ENCODE results near the gene OR1C1.
"Not testable (repeated sequence)": the region's sequence is repeated elsewhere in the genome, so short reads cannot be mapped to it uniquely, and the experiment has no call there.

OR1C1 gene, protein sequence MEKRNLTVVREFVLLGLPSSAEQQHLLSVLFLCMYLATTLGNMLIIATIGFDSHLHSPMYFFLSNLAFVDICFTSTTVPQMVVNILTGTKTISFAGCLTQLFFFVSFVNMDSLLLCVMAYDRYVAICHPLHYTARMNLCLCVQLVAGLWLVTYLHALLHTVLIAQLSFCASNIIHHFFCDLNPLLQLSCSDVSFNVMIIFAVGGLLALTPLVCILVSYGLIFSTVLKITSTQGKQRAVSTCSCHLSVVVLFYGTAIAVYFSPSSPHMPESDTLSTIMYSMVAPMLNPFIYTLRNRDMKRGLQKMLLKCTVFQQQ

DNA sequence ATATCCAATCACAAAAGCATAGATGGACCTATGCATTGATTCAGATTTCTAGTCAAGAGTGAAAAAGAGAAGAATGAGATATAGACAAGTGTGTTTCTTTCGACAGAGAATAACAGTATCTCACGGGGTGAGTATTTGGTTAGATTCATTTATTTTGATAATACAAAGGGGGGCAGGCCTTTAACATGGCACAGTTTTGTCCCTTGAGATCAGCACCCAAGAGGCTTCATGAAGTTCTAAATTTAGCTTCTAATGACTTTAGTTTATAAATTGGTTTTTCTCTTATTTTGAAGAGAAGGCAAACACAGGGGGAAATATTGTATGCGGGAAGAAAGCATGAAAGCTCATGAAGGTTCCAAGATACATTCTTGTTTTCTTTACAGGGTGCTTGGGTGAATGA is at the start of gene OR1C1:
TSS of gene OR1C1 (minus strand) at position 101 of the 400 bp plus-strand sequence. CDS start 2,150 bp downstream, outside the sequence.
- no peak for DNase-seq

DNA sequence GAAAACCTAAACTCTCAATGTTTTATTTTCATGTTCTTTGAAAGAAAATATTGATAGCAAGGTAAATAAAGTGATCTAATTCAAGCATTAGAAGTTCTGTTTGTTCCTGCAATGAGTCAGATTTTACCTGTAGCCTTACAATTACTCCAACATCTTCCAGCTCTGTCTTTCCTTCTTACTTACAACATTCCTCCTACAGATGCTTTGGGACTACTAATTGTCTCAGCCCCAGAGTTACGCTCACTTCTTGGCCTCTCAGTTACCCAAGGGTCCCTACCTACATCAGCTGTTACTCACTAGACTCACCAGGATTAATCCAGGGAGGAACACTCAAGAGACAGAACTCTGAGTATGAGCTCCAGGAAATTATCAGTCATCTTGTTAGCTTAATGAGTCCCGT is 37.2 kb upstream of the OR1C1 start:
- DNase-seq, result no peak

DNA sequence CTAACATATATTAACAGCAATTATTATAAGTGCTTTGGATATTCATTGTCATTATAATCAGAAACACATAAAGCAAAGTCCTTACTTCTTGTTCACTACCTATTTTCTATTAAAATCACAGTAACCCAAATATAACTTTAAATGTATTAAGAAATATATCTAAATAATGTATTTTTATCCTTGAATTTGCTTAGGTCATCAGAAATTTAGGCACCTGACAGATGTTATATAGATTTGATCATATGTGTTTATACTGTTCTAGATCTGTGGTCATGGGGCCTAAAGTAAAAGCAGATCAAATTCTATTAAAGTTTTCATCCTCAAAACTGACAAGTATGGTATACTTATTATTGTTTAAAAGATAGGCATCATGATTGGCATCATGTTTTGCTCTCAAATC is 9.2 kb upstream of the OR1C1 start:
- no peak for DNase-seq

DNA sequence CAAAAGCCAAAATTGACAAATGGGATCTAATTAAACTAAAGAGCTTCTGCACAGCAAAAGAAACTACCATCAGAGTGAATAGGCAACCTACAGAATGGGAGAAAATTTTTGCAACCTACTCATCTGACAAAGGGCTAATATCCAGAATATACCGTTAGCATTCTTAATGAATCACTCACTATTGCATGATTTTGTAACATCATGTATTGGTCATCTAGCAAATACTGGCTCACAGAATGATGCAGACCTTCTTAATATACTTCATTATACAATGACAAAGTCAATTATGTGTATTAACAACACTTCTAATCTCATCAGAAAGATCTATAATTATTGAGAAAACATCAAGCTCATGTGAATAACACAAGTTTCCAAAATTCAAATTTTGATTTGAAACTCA is 6.0 kb downstream of the OR1C1 start:
- not testable (repeated sequence) for DNase-seq

DNA sequence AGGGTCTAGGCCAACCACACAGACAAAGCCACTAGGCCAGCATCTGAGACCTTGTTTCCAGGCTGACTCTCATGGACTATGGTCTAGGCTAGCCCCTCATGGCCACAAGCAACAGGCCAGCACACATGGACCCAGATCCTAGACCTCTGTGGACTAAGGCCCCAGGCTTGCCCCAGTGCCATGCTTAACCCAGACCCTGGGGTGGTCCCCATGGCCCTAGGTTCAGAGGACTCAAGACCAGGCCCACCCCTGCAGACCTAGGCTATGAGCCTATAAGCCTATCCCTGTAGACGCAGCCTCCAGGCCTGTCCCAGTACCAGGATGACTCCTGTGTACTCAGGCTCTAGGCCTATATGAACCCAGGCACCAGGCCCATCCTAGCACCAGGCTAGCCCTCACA is 10.5 kb downstream of the OR1C1 start:
- DNase-seq, result no peak

DNA sequence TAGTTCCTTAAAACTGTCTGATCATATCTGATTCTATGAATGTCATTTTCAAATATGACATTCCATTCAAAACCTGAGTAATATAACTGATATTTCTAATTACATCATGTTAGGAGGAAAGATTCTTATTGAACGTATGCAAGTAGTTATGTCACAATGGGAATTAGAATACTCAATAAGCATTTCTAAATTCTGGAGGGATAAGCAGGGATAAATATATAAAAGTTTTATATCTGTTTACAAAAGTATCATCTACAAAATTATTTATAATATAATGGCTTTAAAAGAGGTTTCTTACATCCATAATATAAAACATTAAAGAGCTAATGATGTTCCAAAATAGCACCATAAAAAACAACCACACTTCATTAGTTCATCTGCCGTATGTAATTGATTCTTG is 12.3 kb downstream of the OR1C1 start, which contains the start of gene OR14A2:
TSS of gene OR14A2 (minus strand) at position 101 of the 400 bp plus-strand sequence.
- no peak for DNase-seq

DNA sequence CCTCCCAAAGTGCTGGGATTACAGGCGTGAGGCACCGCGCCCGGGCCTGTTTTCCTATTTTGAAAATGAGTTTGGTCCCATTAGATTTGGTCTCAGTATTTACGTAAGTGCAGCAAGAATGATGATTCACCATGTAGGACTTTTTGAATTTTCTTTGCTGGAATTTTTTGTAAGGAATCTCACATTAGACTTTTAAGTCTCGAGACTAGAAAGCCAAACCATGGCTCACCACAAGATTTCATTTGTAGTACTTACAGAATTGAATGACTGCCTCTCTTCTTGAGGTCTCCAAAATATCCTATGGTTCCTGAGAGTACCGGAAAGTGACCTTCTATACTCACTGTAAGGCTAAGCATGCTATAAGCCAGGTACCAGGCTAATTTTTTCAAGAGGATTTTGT is 12.7 kb downstream of the OR1C1 start:
- no peak for DNase-seq

DNA sequence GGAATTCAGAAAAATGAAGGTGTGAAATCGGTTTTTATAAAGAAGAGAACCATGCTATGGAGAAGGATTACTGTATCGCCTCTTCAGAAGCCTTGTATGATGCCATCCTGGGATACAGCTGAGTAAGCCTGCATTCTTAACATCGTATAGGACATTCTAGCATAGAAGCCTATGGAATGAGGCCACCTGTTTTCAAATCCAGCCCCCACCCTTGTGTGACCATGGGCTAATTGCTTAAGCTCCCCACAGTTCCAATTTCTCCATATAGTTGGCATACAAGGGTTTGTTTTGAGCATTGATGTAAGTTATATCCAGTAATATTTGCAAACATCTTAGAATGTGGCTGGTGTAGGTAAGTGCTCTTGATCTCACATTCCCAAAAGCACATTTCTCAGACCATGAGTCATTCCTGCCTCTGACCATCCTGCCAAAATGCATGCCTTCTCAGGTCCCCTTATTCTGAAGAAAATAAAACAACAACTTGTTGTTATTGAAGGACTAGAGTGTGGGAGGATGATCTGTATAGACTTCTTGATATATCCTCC is 13.9 kb downstream of the OR1C1 start:
- no peak for DNase-seq

DNA sequence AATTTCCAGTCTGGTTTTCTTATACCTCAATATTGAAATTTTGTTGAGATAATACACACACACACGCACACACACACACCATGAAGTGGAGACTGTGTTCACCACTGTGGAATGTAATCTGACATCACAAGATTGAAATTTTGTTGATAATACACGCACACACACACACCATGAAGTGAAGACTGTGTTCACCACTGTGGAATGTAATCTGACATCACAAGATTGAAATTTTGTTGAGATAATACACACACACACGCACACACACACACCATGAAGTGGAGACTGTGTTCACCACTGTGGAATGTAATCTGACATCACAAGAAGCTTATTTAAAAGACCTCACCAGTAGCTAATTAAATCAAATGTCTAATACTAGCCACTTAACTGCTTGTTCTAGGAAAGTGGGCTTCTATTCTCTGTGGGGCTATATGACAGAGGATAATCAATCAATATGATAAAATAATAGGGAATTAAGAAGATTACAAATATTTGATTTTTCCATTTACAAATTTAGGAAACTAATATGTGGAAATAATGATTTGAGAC is 18.1 kb downstream of the OR1C1 start:
- DNase-seq, result not testable (repeated sequence)

DNA sequence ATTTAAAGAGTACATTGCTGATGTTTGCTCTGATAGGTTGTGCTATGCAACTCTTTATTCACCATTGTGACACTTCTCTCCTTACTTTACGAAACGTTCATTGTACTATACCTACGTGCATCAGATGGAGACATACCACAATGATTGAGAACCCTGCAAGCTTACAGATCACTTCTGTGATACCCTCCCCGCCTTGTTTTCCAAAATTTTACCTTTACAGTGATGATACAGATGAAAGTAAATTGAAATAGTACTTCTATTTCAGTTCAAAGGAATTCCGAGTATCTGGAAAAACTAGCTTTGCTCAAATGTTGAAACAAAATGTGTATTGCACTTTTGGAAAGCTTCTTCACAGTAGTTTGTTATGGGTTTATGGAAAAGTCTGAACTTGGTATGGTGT is 18.6 kb downstream of the OR1C1 start:
- DNase-seq, result no peak

DNA sequence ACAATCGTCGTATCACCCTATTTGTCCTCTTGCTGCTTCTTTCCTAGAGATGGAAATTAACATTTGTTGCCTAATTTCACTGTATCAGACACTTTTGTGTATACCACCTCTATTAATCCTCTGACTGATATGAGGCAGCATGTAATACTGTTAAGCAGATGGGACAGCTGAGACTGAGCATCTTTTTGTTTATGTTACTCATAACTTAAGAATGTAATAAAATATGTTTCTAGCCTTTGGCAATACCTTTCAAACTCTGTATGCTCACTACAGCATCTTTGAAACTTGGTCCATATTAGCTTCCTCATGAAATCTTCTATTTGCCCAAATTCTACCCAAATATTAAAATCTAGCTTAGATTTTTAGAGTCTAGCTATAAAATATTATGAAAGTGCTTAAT is 19.6 kb downstream of the OR1C1 start:
- DNase-seq, result no peak

DNA sequence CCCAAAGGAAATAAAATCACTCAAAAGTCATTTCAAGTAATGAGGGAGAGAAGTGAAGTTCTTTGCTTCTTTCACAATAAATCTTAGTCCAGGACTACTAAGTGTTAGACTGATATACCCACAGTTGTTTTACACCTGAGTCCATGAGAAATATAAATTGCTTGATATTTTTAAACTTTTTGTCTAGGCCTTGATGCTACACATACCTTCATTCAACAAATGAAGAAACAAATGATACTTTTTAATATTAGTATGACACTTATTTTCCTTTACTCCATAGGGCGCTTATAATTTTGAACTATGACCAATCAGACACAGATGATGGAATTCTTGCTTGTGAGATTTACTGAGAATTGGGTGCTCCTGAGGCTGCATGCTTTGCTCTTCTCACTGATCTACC is 22.0 kb downstream of the OR1C1 start, which contains the start of gene OR14K1:
TSS of gene OR14K1 (plus strand) at position 301 of the 400 bp plus-strand sequence. CDS start at position 301, 0 bp downstream.
- no peak for DNase-seq

DNA sequence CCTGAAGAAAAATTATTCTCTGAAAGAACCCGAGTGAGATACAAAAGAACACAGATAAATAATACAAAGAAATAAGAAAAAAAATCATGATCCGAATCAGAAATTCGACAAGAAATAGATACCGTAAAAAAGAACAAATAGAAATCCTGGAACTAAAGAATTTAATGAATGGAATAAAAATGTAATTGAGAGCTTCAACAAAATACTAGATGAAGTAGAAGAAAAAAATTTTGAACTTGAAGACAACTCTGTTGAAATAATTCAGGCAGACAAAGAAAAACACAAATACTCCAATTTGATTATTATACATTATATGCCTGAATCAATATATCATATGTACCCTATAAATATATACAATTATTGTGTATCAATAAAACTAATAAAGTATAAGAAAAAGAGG is 39.1 kb downstream of the OR1C1 start:
- DNase-seq, result no peak

DNA sequence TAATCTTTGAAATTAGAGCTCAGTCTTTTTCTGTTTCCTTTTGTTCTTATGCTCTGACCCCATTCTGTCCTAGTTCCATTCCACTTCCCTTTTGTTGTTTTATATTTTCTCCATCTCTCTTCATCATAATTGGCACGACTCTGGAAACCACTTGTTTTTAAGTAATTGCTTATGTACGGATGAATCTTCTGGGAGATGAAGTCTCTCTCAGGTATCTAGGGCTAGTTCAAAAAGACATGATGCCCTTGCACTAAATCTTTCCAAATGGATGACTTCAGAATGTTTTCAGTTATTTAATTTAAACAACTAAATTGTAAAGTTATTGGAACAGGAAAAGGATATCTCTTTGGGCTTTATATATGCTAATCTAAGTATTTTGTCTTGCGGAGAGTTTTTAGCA is 43.8 kb downstream of the OR1C1 start, which contains the start of gene OR6F1:
TSS of gene OR6F1 (minus strand) at position 101 of the 400 bp plus-strand sequence. CDS start 3,891 bp downstream, outside the sequence.
- DNase-seq, result no peak

DNA sequence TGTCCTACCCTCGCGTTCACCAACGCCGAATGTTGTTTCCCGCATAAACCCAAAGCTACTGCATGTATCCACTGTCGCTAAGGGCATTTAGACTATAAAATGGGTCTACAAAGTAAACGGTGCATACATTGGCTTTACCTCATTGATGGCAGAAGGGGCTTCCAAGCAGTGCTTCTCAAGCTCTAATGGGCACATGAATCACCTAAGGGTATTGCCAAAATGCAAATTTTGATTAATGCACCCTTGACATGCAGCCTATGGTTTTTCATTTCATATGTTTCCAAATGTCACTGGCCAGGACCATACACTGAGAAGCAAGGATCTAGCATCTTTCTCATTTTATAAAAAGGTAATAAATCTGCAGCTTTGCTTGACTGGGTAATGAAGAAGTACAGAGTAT is 46.6 kb downstream of the OR1C1 start:
- DNase-seq, result no peak

DNA sequence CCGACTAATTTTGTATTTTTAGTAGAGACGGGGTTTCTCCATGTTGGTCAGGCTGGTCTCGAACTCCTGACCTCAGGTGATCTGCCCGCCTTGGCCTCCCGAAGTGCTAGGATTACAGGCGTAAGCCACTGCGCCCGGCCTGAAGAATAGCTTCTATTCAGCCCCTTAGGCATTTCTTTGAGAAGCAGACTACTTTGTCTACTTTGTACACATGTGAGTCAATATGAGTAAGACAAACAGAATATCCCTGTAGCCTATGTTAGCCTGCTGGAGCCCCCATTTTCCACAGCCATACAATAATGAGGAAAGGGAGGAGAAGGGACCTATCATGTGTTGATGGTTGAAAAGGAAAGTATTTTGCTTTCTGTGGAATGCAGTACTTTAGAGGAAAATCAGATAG is 49.7 kb downstream of the OR1C1 start:
- DNase-seq, result not testable (repeated sequence)
